Loucy (cell line): Measurements from ENCODE around the gene COMMD1.

ENCODE experiments used
- CTCF ChIP-seq: fragments of 200-600 bp; sonication (generic); conservative IDR thresholded peaks from 2 replicates; pipeline ENCODE4 v1.5.1; 2014; ENCODE audit warnings: mild to moderate bottlenecking, antibody characterized with exemption, low read length
- EZH2phosphoT487 ChIP-seq: fragments of 200-600 bp; IDR thresholded peaks from 2 replicates; pipeline ENCODE4 v1.6.1; 2018; ENCODE audit warnings: antibody characterized with exemption, mild to moderate bottlenecking, moderate library complexity, borderline replicate concordance

- TF ChIP-seq CTCF (no peak), EZH2phosphoT487 (no peak)
Measured at GRCh38 chr2:62065243-62065642, 159.8 kb downstream of the COMMD1 start.
